Osteocyte (in vitro differentiated cells): ENCODE measurements around the gene TMEM255A. TPM values are rescaled to one million over a fixed set of nuclear protein-coding genes. Genes with fewer than 3 reads are reported as not detected.

Source experiments
- DNase-seq: peaks from one replicate; pipeline ENCODE4 v3.0.0; 2021; ENCODE audit warnings: mixed read lengths; ENCODE audit not compliant: unreplicated experiment; ENCODE audit errors: extremely low spot score
- H3K27ac Mint-ChIP-seq: one replicate; pipeline ENCODE4 v1.8.0; 2021; ENCODE audit warnings: mild to moderate bottlenecking, mixed read lengths; ENCODE audit not compliant: unreplicated experiment
- H3K27me3 Mint-ChIP-seq: one replicate; pipeline ENCODE4 v1.8.0; 2021; ENCODE audit warnings: mixed read lengths; ENCODE audit not compliant: unreplicated experiment
- H3K36me3 Mint-ChIP-seq: one replicate; pipeline ENCODE4 v1.8.0; 2021; ENCODE audit warnings: mixed read lengths; ENCODE audit not compliant: unreplicated experiment
- H3K4me1 Mint-ChIP-seq: one replicate; pipeline ENCODE4 v1.8.0; 2021; ENCODE audit warnings: mixed read lengths; ENCODE audit not compliant: unreplicated experiment
- H3K4me3 Mint-ChIP-seq: one replicate; pipeline ENCODE4 v1.8.0; 2021; ENCODE audit warnings: mild to moderate bottlenecking, moderate library complexity, mixed read lengths; ENCODE audit not compliant: unreplicated experiment
- H3K9me3 Mint-ChIP-seq: one replicate; pipeline ENCODE4 v1.8.0; 2021; ENCODE audit warnings: mixed read lengths; ENCODE audit not compliant: unreplicated experiment
- total RNA-seq: library from RNA; stranded (reverse); gene quantifications from 2 replicates; pipeline ENCODE4 v1.2.1, GENCODE V29; 2021
- TF ChIP-seq, protein P1 (sequence below): fragments of 200-600 bp; sonication (generic); IDR thresholded peaks from 2 replicates; pipeline ENCODE4 v1.5.0; 2021; ENCODE audit warnings: antibody characterized with exemption, mild to moderate bottlenecking, moderate library complexity

TMEM255A gene
- total RNA-seq, 1 donor from 2014 or later: 0.16 TPM

DNA sequence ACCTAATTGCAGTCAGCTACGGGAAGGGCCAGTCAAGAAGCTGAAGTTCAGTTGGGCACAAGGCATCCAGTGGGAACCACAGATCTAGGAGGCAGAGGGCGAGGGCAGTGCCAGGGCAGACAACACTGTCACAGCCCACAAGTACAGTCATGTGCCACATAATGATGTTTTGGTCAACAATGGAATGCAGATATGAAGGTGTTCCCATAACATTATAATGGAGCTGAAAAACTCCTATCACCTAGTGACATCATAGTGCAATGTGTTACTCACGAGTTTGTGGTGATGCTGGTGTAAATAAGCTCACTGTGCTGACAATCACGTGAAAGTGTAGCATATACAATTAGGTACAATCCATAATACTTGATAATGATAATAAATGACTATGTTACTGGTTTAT is 4.5 kb upstream of the TMEM255A start:
- Mint-ChIP-seq H3K36me3 (no peaks in the 10 kb centered on the region), H3K9me3 (no peaks in the 10 kb centered on the region), H3K4me3 (no peak overlapping the region)

DNA sequence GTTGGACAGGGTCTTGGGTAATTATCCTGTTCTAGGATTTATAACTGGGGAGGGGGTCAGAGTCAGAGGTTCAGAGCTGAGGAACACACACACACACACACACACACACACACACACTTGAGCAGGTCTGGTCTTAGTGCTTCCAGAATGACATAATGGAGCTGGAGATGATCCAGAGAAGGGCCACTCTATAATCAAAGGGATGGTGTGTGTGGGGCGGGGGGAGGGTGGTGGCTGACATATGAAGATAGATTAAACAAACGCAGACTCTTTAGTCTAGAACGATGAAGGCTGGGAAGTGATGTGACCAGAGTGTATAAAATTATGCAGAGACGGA is 434 bp upstream of the TMEM255A start:
- TF ChIP-seq, protein P1, sequence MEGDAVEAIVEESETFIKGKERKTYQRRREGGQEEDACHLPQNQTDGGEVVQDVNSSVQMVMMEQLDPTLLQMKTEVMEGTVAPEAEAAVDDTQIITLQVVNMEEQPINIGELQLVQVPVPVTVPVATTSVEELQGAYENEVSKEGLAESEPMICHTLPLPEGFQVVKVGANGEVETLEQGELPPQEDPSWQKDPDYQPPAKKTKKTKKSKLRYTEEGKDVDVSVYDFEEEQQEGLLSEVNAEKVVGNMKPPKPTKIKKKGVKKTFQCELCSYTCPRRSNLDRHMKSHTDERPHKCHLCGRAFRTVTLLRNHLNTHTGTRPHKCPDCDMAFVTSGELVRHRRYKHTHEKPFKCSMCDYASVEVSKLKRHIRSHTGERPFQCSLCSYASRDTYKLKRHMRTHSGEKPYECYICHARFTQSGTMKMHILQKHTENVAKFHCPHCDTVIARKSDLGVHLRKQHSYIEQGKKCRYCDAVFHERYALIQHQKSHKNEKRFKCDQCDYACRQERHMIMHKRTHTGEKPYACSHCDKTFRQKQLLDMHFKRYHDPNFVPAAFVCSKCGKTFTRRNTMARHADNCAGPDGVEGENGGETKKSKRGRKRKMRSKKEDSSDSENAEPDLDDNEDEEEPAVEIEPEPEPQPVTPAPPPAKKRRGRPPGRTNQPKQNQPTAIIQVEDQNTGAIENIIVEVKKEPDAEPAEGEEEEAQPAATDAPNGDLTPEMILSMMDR: no peak
- Mint-ChIP-seq H3K9me3 (no peaks in the 10 kb centered on the region), H3K27me3 (peaks cover 46% of the 10 kb centered on the region), H3K4me1 (peaks cover 14% of the 10 kb centered on the region), H3K27ac (no peak overlapping the region), H3K4me3 (no peak overlapping the region), H3K36me3 (no peaks in the 10 kb centered on the region)
- DNase-seq: no peak

More for the DNA sequence above, 4.5 kb upstream of the TMEM255A start:
- DNase-seq: no peak
- no peaks in the 10 kb centered on the region for H3K4me1 Mint-ChIP-seq
- H3K27me3 Mint-ChIP-seq: peaks cover 37% of the 10 kb centered on the region
- H3K27ac Mint-ChIP-seq: no peak overlapping the region
- TF ChIP-seq, protein P1: no peak

DNA sequence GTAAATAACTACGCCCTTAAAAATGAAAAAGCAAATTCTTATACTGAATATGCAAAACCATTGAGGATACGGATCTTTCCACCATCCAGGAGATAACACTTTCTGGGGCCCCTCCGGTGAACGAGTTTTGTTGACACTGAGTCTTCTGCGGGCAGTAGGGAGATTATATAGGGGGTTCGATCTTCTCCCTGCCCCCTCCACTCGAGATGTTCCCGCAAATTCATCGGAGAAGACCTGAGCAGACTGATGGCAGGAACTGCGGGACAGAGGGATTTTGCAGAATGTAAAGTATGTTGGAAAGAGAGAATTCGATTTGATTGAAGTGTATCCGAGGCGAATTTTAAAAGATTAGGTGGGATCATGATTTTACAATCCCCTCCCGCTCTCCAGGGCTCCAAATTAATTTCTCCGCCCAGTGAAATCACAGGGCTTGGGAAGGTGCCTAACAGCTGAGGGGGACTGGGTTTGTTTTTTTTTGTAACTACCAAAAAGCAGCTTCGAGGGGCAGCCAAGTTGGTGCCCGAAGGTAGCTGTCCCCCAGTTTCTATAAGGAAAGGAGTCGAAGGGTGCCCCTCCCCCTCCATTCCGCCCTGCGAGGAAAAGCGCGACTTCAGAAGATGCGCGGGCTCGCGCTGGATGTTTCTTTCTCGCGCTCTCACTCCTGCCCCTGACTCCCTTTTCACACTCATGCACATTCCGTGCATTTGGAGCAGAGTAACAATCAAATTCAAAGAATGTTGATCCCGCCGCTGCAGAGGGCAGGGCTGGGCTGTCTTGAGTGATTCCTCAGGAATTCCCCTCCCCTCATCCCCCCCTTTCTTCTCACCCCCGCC is 1.2 kb downstream of the TMEM255A start:
- Mint-ChIP-seq H3K4me1 (peaks cover 14% of the 10 kb centered on the region), H3K27me3 (peaks cover 45% of the 10 kb centered on the region), H3K27ac (no peak overlapping the region)

DNA sequence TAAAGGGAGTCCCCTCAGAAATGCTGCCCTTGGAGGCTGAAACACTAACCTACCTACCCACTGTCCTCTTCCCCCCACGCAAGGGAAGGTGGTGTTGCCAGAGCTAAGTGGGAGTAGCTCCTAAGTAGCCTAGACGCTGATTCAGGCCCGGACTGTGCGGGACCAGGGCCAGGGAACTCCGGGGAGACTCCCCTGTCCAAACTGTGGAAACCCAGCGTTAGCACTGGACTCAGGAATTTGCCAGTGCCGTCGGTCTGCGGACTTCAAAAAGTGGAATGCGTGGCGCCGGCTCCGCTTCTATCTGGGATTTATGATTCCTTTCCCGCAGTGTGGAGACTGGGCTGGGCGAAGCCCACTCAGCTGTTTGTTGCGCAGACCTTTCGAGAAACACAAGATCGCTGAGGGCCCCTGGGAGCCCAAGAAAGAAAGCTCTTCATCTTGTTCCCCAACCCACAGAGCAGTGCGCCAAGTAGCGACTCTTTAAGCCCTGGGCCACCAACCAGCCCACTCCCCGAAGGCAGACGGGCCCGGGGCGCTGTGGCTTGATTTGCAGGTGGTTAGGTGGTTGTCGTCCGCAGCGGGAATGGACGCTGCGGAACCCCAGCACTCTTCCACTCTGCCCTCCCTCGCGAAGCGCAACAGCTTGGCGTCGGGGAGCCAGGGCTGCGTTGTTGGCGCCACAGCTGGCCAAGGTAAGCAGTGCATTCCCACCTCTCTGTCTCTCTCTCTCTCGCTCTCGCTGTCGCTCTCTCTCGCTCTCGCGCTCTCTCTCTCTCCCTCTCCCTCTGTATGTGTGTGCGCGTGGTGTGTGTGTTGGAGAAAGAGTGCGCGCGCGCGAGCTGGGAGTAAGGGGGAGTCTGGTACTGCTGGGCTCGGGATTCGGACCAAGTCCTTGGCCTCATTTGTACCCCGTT is 2.0 kb downstream of the TMEM255A start:
- Mint-ChIP-seq H3K36me3 (no peaks in the 10 kb centered on the region), H3K4me3 (peak overlapping the region; percentile 70), H3K9me3 (no peaks in the 10 kb centered on the region), H3K27ac (no peak overlapping the region), H3K27me3 (peaks cover 43% of the 10 kb centered on the region), H3K4me1 (peaks cover 14% of the 10 kb centered on the region)
- TF ChIP-seq, protein P1: peak; percentile 45
- DNase-seq: no peak

More for the DNA sequence above, 1.2 kb downstream of the TMEM255A start:
- peak overlapping the region; percentile 70 for H3K4me3 Mint-ChIP-seq
- no peaks in the 10 kb centered on the region for H3K36me3 Mint-ChIP-seq
- DNase-seq: no peak
- no peaks in the 10 kb centered on the region for H3K9me3 Mint-ChIP-seq
- TF ChIP-seq, protein P1: no peak

DNA sequence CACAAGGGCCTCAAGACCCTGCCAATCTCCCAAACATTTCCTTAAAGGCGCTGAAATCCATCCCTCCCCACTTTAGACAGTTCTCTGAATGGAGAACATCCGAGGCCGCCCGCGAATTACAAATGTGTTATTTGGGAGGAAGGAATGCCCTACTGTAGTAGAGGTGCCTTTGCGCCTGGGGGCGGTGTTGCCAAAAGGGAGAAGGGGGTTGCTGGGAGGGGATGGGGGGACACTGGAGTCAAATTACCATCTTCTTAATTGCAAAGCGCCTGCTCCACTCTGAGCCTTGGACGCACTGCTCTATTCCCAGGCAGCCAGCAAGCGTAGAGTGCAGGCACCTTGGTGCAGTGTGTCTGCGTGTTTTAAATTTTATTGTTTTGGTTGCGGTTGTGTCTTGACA is 2.7 kb downstream of the TMEM255A start:
- H3K4me3 Mint-ChIP-seq: no peak overlapping the region
- H3K27me3 Mint-ChIP-seq: peaks cover 40% of the 10 kb centered on the region
- H3K36me3 Mint-ChIP-seq: no peaks in the 10 kb centered on the region
- TF ChIP-seq, protein P1: peak; percentile 14
- H3K4me1 Mint-ChIP-seq: peaks cover 14% of the 10 kb centered on the region
- DNase-seq: no peak
- no peaks in the 10 kb centered on the region for H3K9me3 Mint-ChIP-seq
- H3K27ac Mint-ChIP-seq: no peak overlapping the region
